GM12878 (cell line): ENCODE results near the gene PLVAP.

Source experiments
- BHLHE40 ChIP-seq, 2 experiments: fragments of 450-650 bp in 1 of 2; IDR thresholded peaks; 2 replicates each; pipeline ENCODE4 v1.6.1; 2011 to 2017; ENCODE audit warnings: low read depth in 2 of 2, borderline replicate concordance in 1 of 2, improper control_type of control experiment in 1 of 2, low read length in 1 of 2, mild to moderate bottlenecking in 1 of 2
- BRCA1 ChIP-seq: IDR thresholded peaks from 2 replicates; pipeline ENCODE4 v1.6.1; 2011; ENCODE audit warnings: low read depth, low read length, improper control_type of control experiment
- CEBPB ChIP-seq, 2 experiments: fragments of 150-350 bp in 1 of 2; IDR thresholded peaks; 2 replicates each; pipeline ENCODE4 v1.6.1; 2012 to 2014; ENCODE audit warnings: low read depth in 2 of 2, low read length in 2 of 2, borderline replicate concordance in 1 of 2, inconsistent platforms in 1 of 2
- CTCF ChIP-seq, 3 experiments: IDR thresholded peaks in 2 of 3; conservative IDR thresholded peaks in 1 of 3; 2 replicates each; pipeline ENCODE4 v1.5.1; 2011; ENCODE audit warnings: low read depth in 3 of 3, low read length in 3 of 3, mild to moderate bottlenecking in 3 of 3, control low read depth in 2 of 3, moderate library complexity in 2 of 3, inconsistent platforms in 1 of 3, mixed read lengths in 1 of 3; ENCODE audit not compliant: control insufficient read depth in 2 of 3, insufficient read depth in 1 of 3; ENCODE audit errors: extremely low read depth in 1 of 3
- FOS ChIP-seq: IDR thresholded peaks from 3 replicates; pipeline ENCODE4 v1.6.1; 2011; ENCODE audit warnings: borderline replicate concordance; ENCODE audit not compliant: insufficient read length; ENCODE audit errors: extremely low read depth
- POLR2AphosphoS5 ChIP-seq: IDR thresholded peaks from 2 replicates; pipeline ENCODE4 v1.6.1; 2011; ENCODE audit warnings: mild to moderate bottlenecking, low read length, inconsistent platforms
- RAD51 ChIP-seq: fragments of 450-650 bp; IDR thresholded peaks from 2 replicates; pipeline ENCODE4 v1.6.1; 2016; ENCODE audit warnings: moderate library complexity, mild to moderate bottlenecking, inconsistent platforms
- SIN3A ChIP-seq: IDR thresholded peaks from 2 replicates; pipeline ENCODE4 v1.6.1; 2012; ENCODE audit warnings: low read depth, low read length, improper control_type of control experiment
- SP1 ChIP-seq: IDR thresholded peaks from one replicate; pipeline ENCODE4 v1.6.1; 2011; ENCODE audit warnings: low read depth, low read length
- SUZ12 ChIP-seq: fragments of 200-600 bp; sonication (generic); IDR thresholded peaks from one replicate; pipeline ENCODE4 v1.6.1; 2018; ENCODE audit warnings: antibody characterized with exemption, mild to moderate bottlenecking; ENCODE audit not compliant: unreplicated experiment
- YY1 ChIP-seq: IDR thresholded peaks from 2 replicates; pipeline ENCODE4 v1.6.1; 2011; ENCODE audit warnings: low read depth, mild to moderate bottlenecking, low read length
- TF ChIP-seq, protein P1 (sequence below): IDR thresholded peaks from 2 replicates; pipeline ENCODE4 v1.6.1; 2011; ENCODE audit warnings: borderline replicate concordance, low read depth, mild to moderate bottlenecking, moderate library complexity, mixed read lengths, low read length; ENCODE audit not compliant: insufficient read depth; ENCODE audit errors: extremely low read length
- TF ChIP-seq, protein P2 (sequence below): IDR thresholded peaks from 2 replicates; pipeline ENCODE4 v1.6.1; 2012; ENCODE audit warnings: low read depth, low read length, improper control_type of control experiment
- TF ChIP-seq, protein P3 (sequence below): IDR thresholded peaks from 2 replicates; pipeline ENCODE4 v1.6.1; 2012; ENCODE audit warnings: low read depth, low read length, improper control_type of control experiment

DNA sequence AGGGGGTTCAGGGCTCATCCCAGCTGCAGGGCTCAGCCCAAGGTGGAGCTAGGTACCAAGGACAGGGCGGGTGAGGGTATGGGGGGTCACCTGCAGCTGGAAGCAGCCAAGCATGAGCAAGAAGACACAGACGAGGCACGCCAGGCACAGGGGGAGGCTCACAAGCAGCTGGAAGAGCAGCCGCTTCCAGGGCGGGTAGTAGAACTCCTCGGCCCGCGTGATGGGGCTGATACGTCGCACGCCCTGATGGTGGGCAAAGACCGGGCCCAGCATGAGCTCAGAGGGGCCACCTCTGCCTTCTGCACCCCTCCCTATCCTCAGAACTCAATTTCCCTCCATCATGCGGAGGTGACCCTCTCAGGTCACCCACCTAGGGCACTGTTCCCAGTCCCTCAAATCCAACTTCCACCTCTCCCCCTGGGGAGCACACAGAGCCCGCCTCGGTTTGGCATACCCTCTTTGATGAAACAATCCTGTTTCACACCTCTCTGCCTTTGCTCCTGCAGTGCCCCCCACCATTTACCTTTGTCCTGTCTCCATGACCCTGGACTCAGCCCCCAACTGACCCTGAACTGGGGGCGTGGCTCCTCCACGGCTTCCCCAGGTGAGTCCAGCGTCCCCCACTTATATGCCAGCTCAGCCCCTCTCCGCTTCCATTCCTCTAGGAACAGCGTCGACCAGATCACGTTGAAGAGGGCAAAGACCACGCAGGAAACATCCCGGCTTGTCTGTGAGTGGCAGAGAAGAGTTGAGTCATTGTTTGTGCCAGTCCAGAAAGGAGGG lies 46.7 kb downstream of the PLVAP start:
- no peak for TF ChIP-seq YY1
- TF ChIP-seq BHLHE40 (IDR thresholded peaks at IDR 0.05; ENCODE audit: borderline replicate concordance in 1 of 2, low read depth in 2 of 2, low read length in 1 of 2): no peak
- TF ChIP-seq CTCF (IDR thresholded peaks at IDR 0.05 in 2 of 3, conservative IDR thresholded peaks at IDR 0.05 in 1 of 3; ENCODE audit: control insufficient read depth in 2 of 3, extremely low read depth in 1 of 3, insufficient read depth in 1 of 3, low read depth in 3 of 3, low read length in 3 of 3): no peak
- no peak for TF ChIP-seq CEBPB (IDR thresholded peaks at IDR 0.05; ENCODE audit: borderline replicate concordance in 1 of 2, low read depth in 2 of 2, low read length in 2 of 2)
- no peak for TF ChIP-seq SUZ12
- TF ChIP-seq, protein P1, sequence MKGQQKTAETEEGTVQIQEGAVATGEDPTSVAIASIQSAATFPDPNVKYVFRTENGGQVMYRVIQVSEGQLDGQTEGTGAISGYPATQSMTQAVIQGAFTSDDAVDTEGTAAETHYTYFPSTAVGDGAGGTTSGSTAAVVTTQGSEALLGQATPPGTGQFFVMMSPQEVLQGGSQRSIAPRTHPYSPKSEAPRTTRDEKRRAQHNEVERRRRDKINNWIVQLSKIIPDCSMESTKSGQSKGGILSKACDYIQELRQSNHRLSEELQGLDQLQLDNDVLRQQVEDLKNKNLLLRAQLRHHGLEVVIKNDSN: no peak
- TF ChIP-seq RAD51: no peak
- TF ChIP-seq FOS: no peak
- TF ChIP-seq BRCA1: no peak
- TF ChIP-seq, protein P2, sequence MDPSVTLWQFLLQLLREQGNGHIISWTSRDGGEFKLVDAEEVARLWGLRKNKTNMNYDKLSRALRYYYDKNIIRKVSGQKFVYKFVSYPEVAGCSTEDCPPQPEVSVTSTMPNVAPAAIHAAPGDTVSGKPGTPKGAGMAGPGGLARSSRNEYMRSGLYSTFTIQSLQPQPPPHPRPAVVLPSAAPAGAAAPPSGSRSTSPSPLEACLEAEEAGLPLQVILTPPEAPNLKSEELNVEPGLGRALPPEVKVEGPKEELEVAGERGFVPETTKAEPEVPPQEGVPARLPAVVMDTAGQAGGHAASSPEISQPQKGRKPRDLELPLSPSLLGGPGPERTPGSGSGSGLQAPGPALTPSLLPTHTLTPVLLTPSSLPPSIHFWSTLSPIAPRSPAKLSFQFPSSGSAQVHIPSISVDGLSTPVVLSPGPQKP: no peak
- TF ChIP-seq POLR2AphosphoS5: no peak
- TF ChIP-seq SIN3A: no peak
- TF ChIP-seq, protein P3, sequence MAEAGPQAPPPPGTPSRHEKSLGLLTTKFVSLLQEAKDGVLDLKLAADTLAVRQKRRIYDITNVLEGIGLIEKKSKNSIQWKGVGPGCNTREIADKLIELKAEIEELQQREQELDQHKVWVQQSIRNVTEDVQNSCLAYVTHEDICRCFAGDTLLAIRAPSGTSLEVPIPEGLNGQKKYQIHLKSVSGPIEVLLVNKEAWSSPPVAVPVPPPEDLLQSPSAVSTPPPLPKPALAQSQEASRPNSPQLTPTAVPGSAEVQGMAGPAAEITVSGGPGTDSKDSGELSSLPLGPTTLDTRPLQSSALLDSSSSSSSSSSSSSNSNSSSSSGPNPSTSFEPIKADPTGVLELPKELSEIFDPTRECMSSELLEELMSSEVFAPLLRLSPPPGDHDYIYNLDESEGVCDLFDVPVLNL: no peak
- TF ChIP-seq SP1: no peak
